NCI-H2227 treated with DMSO at 0.1 percent for 48 hours (cell line): Measurements from ENCODE around the gene HSPBAP1.
"Not testable (repeated sequence)": the region's sequence is repeated elsewhere in the genome, so short reads cannot be mapped to it uniquely, and the experiment has no call there.

Experiments
- DNase-seq: peaks from one replicate; lab custom pipeline; 2025; lab: John Stamatoyannopoulos, UW

The HSPBAP1 gene

GRCh38 chr3:122785231-122785630, 8.4 kb downstream of the HSPBAP1 start:
- DNase-seq: no peak

- DNase-seq: no peak
Observed at GRCh38 chr3:122784436-122784835, 9.2 kb downstream of the HSPBAP1 start.

GRCh38 chr3:122782804-122783203, 10.8 kb downstream of the HSPBAP1 start:
- DNase-seq: no peak

- DNase-seq: no peak
Observed at GRCh38 chr3:122777563-122777962, 16.1 kb downstream of the HSPBAP1 start.

- no peak for DNase-seq
Observed at GRCh38 chr3:122776675-122777468, 16.8 kb downstream of the HSPBAP1 start.

GRCh38 chr3:122774564-122774963, 19.1 kb downstream of the HSPBAP1 start:
- DNase-seq: no peak

- DNase-seq: no peak
Observed at GRCh38 chr3:122773944-122774509, 19.6 kb downstream of the HSPBAP1 start.

GRCh38 chr3:122772827-122773226, 20.8 kb downstream of the HSPBAP1 start:
- DNase-seq: no peak

- no peak for DNase-seq
Observed at GRCh38 chr3:122770521-122771202, 23.0 kb downstream of the HSPBAP1 start.

- DNase-seq: no peak
Observed at GRCh38 chr3:122767540-122768372, 25.9 kb downstream of the HSPBAP1 start.

GRCh38 chr3:122766430-122766829, 27.2 kb downstream of the HSPBAP1 start:
- no peak for DNase-seq

- no peak for DNase-seq
Observed at GRCh38 chr3:122760453-122761271, 33.0 kb downstream of the HSPBAP1 start.

- DNase-seq: no peak
Observed at GRCh38 chr3:122758877-122759560, 34.6 kb downstream of the HSPBAP1 start.

- no peak for DNase-seq
Observed at GRCh38 chr3:122755491-122755890, 38.1 kb downstream of the HSPBAP1 start.

- DNase-seq: no peak
Observed at GRCh38 chr3:122754929-122755328, 38.7 kb downstream of the HSPBAP1 start.

- DNase-seq: no peak
Observed at GRCh38 chr3:122748347-122748746, 45.3 kb downstream of the HSPBAP1 start.

GRCh38 chr3:122747295-122747694, 46.3 kb downstream of the HSPBAP1 start:
- DNase-seq: not testable (repeated sequence)

- DNase-seq: no peak
Observed at GRCh38 chr3:122745369-122746021, 48.1 kb downstream of the HSPBAP1 start.

- DNase-seq: no peak
Observed at GRCh38 chr3:122743581-122744120, 50.0 kb downstream of the HSPBAP1 start.

GRCh38 chr3:122742234-122742633, 51.4 kb downstream of the HSPBAP1 start:
- DNase-seq: no peak
